ENCODE results near the gene CCDC33.

CCDC33 gene

GRCh38 chr15:74235962-74236361, at the start of gene CCDC33:
TSS of gene CCDC33 (plus strand) at chr15:74236326. CDS start at chr15:74236720, 394 bp downstream.
- no peak for DNase-seq

DNA sequence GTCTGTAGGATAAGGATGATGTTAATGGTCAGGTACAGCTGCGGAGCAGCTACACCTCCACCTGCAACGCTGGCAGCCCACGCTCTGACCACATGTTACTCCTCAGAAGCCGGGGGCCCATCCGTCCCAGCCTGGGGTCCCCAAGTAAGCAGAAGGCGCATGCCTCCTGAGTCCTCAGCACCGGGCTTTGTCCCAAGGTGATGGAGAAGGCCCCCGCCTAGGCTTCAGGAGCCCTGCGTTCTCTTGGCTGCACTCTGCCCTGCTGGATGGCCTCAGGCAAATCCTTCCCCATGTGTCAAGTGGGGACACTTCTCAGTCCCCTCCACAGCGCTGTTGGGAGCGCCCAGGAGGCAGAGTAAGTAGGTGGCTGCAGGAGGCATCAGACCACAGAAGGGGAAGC, 47.9 kb upstream of the CCDC33 start:
- DNase-seq: no peak

DNA sequence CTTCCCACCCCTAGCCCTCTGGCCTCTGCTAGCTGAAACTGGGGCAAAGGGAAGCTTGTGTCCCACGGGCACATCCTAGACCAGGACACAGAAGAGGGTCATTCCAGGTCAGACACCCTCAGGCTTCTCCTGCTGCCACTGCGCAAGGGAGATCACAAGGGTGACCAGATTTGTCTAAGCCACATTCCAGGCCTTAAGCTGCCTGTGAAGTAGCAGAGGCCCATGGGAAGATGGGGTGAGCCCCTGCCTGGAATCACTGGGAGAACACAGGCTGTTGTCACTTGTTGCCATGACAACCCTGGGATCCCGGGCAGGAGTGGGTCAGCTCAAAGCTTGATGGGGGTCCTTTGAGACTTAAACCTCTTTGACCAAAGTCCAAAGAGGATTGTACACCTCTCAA, 44.3 kb upstream of the CCDC33 start:
- DNase-seq: no peak

- no peak for DNase-seq
Observed at GRCh38 chr15:74192751-74193150, 43.4 kb upstream of the CCDC33 start.

GRCh38 chr15:74193299-74193718, 42.8 kb upstream of the CCDC33 start:
- peak; percentile 60 for DNase-seq

DNA sequence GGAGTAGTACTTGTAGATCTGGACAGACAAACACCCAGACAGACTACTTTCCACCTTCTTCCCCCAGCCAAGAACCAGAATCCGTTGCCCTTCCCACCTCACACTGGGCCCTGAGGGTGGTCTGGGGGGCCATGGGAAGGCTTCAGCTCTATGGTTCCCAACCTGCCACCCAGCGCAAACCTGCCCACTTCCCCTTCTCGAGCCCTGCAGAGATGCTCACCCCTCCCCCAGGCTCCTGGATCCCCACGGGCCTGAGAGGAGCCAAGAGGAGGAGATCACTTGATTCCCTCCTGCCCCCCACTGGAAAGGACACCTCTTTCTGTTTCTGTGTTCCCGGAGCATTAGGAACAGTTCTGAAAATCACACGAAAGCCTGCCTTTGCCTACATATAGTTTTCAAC, 42.2 kb upstream of the CCDC33 start:
- DNase-seq: no peak

GRCh38 chr15:74194572-74195559, 41.3 kb upstream of the CCDC33 start:
- DNase-seq: no peak

GRCh38 chr15:74196175-74196574, 40.0 kb upstream of the CCDC33 start:
- DNase-seq: peak; percentile 83

GRCh38 chr15:74197176-74197965, 38.8 kb upstream of the CCDC33 start:
- no peak for DNase-seq

DNA sequence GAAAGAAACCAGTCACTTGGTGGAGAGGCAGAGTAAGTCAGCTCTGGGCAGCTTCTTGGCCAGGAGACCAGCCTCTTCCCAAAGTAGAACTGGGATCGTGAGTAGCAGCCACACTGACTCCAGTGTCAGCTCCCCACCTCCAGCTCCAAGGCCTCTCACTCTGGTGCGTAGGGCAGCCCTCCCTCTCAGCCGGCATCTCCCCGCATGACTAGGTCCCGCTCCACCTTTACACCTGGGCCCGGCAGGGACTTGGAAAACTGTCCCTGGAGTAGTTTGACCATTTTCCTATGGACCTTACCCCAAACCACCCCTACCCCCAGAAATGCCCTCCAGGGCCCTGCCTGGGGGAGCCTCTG, 36.9 kb upstream of the CCDC33 start:
- no peak for DNase-seq

DNA sequence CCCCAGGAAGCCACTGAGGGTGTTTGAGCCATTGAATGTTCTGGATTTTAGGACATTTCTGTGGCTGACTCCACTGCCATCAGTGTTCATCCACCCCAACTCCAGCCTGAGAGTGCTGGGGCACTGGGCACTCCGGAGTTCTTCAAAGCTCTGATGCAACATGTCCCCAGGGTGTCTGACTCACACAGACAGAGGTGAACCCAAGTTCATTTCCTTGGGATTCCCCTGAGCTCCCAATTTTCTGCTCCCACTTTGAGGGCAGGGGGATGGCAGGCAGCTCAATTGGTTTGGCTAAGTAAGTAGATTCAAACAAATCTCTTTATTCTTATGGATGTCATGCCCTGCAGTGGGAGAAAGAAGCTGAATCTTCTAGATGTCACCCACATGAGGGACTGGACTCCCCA, 35.7 kb upstream of the CCDC33 start:
- peak; percentile 63 for DNase-seq

DNA sequence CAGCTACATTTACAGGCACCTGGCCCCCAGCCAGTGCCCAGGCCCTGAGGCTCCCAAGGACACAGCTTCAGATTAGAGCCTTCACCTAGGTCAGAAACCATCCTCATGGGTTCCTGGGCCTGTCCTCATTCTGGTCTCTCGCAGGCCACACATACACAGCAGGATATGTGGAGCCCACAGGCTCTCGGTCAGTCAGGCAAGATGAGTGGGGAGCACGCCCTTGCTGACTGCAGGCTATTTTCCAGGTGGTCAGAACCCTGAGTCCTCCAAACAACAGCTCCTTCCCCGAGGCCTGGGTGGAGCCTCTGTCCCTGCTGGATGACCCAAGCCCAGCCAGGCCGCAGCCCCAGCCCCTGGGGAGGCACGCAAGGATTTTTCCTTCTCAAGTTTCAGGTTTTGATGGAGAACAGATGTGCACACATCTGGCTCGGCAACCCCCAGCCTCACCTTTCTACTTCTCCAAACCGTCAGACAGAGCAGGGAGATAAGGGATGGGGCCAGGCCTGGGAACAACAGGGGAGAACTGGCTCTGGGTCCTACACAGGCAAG, 35.2 kb upstream of the CCDC33 start:
- DNase-seq: peak; percentile 43

- no peak for DNase-seq
Observed at GRCh38 chr15:74201710-74202420, 34.3 kb upstream of the CCDC33 start.

DNA sequence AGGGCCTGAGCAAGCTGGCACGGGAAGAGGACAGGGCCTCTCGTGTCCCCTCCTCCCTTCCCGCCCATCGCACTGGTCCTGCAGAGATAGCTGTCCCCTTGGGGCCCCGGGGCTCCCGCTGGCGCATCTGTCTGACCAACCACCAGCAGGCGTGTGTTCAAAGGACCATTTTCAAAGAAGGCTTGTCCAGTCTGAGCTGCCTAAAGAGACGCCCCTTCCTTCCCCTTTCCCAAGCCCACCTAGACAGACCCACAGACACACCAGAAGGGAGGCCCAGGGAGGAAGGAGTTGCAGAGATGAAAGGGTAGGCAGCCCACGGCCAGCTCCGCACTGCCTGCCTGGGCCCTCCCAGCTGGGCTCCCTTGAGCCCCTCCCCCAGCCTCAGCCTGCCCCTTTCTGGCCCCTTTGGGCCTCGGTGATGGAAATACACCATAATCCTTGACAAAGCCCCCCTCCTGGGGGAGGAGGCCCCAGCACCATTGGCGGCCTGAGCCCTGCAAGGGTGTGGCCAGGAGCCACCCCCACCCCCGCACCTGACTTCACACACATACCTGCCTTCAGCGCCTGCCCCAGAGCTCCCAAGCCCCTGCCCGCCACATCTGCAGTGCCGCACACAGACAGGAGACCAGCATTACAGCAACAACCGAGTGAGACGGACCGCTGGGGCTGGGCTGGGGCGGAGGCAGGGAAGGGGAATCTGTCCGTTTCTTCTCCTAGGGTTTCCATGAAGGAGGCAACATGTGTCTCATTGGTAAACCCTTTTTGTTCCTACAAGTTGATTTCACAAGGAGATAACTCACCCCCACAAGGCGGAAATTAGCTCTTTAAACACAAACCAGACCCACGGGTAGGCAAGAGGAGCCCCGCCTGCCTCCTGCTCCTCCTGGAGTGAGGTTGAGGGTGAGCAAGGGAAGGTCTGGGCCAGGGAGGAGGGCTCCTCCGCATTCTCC, 33.4 kb upstream of the CCDC33 start, which contains the start of gene STRA6:
TSS of gene STRA6 (minus strand) at position 336 of the 950 bp plus-strand sequence. CDS start 520 bp downstream, outside the sequence.
- no peak for DNase-seq

- DNase-seq: peak; percentile 53
Observed at GRCh38 chr15:74203914-74204431, 32.2 kb upstream of the CCDC33 start.

- no peak for DNase-seq
Observed at GRCh38 chr15:74205582-74205947, 30.6 kb upstream of the CCDC33 start.

- no peak for DNase-seq
Observed at GRCh38 chr15:74206801-74207281, 29.3 kb upstream of the CCDC33 start.

DNA sequence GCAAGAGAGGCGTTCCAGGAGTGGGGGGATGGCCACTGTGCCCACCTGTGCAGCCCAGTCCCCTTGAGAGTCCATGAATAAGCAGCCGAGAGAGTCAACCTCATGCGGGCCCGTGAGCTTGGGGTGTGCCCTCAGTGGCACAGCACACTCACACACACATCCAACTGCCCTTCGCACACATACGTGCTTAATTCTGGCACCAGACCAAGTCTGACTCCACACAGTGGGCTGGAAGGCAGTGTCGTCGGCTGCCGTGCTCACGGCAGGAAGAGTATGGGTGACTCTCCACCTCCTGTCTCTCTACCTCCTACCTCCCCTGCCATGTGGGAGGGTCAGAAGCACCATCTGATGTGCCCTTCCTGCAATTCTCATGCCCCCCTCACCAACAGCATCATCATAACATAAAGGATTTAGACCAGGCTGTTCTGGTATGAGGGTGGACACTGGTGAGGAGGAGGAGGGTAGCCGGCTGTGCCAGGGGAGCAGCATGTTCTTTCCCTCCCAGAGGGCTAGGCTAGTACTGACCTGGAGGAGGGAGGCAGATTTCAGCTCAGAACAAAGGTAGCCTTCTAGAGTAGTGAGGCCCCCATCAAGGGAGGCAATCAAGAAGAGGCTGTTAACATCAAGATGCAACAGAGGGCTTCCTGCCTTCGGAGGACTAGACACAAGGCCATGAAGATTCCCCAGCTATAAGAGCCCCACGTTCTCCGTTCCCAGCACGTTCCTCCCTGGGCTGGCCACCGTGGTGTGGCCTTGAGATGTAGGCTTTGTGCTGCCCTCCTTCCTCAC, 28.3 kb upstream of the CCDC33 start:
- no peak for DNase-seq

DNA sequence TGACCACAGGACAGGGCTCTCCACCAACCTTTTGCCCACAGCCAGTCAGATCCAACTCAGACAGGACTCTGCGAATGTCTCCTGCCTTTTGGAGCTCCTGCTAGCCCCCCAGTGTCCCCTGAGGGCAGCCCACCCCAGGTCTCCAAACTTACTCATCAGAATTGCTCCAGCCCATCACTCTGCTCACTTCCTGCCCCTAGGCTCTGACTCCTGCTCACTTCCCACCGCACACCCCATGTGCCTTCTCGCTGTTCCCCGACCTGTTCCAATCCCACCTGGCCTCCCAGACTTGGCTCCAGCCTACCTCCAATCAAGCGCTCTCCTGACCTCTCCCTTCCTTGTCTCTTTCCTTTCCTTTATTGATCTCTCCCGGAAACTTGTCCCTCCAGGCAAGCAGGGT, 27.6 kb upstream of the CCDC33 start:
- no peak for DNase-seq

- DNase-seq: peak; percentile 65
Observed at GRCh38 chr15:74208901-74209559, 27.1 kb upstream of the CCDC33 start.

Data from T1000 (cell line).